GM19099 (cell line): ENCODE data around the gene SPRR5.

Experiments
- POLR2A ChIP-seq: IDR thresholded peaks from 3 replicates; pipeline ENCODE4 v1.6.1; 2011; ENCODE audit warnings: low read depth; ENCODE audit not compliant: insufficient read length; ENCODE audit errors: extremely low read depth

The SPRR5 gene

DNA sequence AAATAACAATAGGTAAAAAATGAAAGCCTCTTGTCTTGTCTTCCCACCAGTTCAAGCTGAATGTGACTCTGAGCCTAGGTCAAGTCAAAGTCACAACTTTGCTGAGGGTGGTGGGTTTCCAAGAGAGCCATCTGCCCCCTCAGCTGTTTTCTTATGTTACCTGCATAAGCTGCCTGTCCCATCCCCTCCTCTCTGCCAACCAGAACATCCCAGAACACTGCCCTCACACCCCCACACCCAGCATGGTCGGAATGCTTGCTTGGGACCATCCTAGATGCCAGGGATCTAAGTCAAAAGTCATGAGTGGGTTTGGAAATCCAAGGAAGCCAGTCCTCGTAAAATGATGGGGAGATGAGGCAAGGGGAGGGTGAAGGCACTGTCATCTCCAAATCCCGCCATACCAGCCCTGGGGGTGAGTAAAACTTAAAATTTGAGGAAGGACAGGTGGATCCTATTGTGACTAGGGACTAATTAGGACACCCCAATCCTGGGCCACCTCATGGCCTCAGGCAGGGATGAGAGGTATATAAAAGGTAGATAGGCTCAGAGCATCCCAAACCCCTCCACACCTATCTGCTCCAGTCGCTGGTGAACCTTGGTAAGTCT, at the start of gene SPRR5:
Gene SPRR5 (plus strand): TSS at position 556 of the 606 bp plus-strand sequence. CDS start 1,349 bp downstream, outside the sequence.
- no peak for TF ChIP-seq POLR2A

- TF ChIP-seq POLR2A = no peak
Observed at GRCh38 chr1:152899027-152899426, 48.0 kb upstream of the SPRR5 start.

DNA sequence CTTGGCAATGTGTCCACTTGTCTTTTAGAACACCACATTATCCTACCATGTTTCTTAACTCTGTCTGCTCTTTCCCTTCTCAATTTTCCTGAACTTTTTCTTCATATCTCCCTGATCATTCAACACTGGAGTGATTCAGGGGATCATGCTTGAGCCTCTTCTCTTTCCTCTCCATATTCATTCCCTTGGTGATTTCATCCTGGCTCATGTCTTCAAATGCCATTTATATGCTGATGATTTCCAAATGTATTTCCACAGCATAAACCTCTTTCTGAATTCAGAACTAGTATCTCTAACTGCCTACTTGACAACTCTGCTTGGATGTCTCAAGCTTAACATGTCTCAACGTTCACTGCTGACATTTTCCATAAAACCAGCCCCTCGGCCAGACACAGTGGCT, 47.1 kb upstream of the SPRR5 start:
- TF ChIP-seq POLR2A = no peak

DNA sequence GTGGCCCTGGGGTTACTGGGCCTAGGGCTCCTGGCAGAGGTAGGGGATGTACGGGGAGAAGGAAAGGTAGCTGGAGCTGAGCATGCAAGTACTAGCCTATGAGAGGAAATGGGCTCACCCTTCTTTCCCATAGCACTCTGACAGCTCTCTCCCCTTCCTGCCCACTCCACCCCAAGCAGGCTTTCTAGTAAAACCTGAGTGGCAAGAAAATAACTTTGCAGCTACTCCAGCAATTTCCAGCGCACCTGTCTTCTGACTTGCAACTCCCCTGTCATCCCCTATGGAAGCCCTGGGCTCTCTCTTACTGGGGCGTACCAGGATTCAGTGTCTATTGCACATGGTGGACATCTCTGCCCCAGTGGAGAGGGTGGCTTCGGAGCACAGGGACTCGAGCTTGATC, 45.4 kb upstream of the SPRR5 start:
- TF ChIP-seq POLR2A = no peak

DNA sequence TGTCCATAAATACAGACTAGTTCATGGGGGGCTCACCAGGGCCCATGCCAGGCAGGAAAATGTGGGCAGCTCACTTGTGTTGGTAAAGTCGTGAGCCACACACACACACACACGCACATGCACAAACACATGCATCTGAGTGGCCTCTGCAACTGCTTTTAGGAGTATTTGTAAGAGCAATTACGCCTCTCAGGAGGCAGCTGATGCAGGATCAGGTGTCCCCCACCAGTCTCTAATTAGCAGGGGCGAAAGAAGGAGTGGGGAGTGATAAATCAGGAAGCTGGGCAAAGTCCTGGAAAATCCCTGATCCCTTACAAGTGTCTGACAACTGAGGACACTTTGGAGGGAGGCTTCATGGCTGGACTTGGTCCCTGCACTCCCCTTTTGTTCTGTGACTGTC, 44.4 kb upstream of the SPRR5 start:
- TF ChIP-seq POLR2A = no peak

GRCh38 chr1:152904688-152905440, 42.1 kb upstream of the SPRR5 start:
- no peak for TF ChIP-seq POLR2A

DNA sequence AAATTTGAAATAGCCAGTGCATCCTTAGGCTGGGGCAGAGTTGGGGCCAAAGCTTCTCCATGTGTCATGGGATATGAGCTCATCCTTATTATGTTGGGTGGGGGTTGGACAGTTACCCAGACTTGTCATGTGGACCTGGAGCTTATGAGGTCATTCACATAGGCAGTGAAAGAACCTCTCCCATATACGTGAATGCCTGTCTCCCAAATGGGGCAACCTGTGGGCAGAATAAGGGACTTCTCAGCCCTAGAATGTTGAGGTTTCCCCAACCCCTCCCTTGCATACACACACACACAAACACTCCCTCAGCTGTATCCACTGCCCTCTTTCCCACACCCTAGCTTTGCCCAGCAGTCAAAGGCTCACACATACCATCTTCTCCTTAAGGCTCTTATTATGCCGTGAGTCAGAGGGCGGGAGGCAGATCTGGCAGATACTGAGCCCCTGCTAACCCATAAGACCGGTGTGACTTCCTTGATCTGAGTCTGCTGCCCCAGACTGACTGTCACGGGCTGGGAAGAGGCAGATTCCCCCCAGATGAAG, 40.9 kb upstream of the SPRR5 start:
- no peak for TF ChIP-seq POLR2A

DNA sequence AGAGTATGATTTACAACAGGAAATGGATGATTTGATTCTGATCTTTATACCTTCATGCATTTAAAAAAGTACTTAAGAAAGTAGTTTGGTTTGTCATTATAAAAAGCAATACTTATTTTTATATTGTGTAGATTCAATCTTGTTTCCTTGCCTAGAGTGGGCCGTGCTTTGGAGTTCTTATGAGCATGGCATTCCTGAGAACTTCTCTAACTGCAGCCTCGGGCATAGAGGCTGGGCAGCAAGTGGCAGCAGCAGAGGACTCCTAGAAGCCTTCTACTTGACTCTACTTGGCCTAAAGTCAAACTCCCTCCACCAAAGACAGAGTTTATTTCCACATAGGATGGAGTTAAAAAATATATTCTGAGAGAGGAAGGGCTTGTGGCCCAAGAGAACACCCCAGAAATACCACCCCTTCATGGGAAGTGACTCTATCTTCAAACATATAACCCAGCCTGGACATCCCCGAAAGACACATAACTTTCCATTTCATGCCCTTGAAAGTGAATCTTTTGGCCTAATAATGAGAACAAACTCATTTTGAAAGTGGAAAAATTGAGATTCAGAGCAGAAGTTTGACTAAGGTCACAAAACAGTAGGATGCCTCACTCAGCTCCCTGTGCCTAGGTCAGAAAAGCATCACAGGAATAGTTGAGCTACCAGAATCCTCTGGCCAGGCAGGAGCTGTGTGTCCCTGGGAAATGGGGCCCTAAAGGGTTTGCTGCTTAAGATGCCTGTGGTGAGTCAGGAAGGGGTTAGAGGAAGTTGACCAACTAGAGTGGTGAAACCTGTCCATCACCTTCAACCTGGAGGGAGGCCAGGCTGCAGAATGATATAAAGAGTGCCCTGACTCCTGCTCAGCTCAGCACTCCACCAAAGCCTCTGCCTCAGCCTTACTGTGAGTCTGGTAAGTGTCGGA, 39.1 kb upstream of the SPRR5 start, which contains the start of gene IVL:
Gene IVL (plus strand): TSS at position 861 of the 916 bp plus-strand sequence. CDS start 1,252 bp downstream, outside the sequence.
- TF ChIP-seq POLR2A = no peak

DNA sequence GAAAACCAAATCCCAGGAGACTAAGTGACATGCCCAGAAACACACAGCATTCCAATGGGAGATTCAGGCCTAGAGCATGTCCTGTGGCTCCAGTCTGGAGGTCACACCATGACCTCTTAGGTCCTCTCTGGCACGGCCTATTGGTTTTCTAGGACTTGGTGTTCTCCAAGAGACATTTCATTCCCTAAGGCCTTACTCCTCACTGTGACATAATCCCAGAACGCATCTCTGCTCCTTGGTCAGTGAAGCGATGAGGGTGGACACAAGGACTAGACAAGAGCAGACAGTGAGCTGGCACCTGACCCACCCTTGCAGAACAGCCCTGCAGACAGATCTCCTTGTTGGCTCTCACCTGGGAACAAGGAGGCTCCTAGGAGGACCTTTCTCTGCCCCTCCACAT, 37.8 kb upstream of the SPRR5 start:
- no peak for TF ChIP-seq POLR2A

DNA sequence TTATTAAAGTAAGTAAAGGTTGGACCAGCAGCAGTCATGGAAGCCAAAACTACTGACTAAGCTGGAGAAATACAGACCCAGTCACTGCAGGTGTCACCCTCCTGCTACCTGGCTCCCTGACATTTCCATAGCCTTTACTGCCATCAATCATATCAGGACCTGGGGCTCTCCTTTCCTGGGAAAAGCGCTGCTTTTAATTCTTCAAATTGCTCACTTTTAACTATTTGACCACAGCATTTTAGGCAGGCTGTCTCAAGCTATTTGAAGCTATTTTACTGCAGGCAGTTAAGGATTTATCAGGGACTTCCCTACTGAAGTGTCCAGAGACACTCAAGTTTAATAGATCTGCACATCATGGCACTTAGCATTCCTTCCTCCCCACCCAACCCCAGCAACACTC, 34.5 kb upstream of the SPRR5 start:
- no peak for TF ChIP-seq POLR2A

DNA sequence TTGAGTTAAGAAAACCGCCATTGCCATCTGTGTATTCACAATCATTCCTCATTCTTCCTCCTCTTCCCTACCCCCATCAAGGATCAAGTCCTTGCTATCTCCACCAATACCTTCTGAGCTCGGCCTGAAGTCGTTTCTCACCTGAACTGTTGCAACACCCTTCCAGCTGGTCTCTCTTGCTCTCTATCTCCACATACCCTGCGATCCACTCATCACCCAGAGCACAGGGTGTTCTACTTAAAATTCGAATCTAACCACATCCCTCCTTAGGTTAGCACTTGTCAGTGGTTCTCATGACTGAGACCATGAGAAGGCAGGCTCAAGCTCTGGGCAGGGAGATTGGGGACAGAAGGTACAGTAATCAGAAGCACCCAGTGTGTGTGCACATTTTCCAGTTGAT, 34.1 kb upstream of the SPRR5 start:
- no peak for TF ChIP-seq POLR2A

GRCh38 chr1:152917794-152918193, 29.2 kb upstream of the SPRR5 start:
- no peak for TF ChIP-seq POLR2A

DNA sequence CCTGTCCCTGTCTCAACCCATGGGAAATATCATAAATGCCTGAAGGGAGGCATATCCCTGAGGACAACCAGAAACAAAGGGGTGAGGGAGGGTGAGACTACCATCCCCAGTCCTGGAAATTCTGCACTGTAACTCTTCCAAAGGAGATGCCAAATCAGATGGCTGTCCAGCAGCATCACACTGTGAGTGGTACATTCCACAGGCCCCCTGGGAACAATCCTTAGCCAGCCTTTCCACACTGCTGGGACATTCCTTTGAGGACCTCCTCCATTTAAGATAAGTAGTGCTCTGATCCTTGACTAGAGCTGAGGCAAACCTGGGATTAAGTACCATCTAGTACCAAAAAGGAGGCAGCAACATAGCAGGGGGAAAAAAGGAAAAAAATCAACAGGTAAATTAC, 27.9 kb upstream of the SPRR5 start:
- TF ChIP-seq POLR2A = no peak

DNA sequence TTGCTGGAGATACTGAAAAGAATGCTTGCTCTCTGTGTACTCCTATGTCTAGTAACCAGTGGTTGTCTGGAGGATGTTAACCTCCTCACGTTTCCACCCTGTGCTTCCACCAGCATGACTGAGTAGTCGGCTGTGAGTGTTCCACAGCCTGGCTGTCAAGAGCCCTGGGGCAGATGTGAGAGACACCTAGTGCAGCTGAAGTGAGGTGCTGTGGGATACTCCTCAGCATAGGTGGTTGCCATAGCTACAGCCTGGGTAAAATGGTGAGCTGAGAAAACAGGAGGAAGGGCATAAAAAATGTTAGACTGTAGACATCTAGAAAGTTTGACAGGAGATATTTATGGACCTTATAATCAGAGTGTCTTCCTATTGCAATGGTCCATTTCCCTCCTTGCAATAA, 22.8 kb upstream of the SPRR5 start:
- TF ChIP-seq POLR2A = no peak

DNA sequence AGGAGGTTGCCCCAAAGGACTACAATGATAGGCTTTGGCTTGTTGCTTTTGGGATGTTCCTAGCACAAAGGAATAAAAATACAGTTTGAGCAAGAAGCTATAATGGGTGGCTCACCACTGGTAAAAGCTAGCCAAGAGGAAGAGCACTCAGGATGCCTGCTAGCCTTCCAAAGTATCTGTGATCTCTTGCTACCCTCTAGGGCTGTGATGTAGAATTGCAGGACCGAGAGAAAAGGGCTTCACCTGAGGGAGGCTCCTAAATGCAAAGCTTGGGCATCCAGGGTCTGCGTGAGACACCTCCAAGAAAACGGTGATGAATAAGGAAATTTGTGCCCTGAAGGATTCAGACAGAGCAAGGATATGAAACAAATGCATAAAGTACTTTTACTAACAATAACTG, 20.9 kb upstream of the SPRR5 start:
- TF ChIP-seq POLR2A = no peak
